HG03457 (cell line): ENCODE results near the gene SARDH.

ENCODE experiments used
- ATAC-seq: cut with Tn5 transposase; IDR thresholded peaks from one replicate; pipeline ENCODE4 v1.9.1; 2021; ENCODE audit warnings: moderate number of reproducible peaks; ENCODE audit not compliant: unreplicated experiment

Gene SARDH

DNA sequence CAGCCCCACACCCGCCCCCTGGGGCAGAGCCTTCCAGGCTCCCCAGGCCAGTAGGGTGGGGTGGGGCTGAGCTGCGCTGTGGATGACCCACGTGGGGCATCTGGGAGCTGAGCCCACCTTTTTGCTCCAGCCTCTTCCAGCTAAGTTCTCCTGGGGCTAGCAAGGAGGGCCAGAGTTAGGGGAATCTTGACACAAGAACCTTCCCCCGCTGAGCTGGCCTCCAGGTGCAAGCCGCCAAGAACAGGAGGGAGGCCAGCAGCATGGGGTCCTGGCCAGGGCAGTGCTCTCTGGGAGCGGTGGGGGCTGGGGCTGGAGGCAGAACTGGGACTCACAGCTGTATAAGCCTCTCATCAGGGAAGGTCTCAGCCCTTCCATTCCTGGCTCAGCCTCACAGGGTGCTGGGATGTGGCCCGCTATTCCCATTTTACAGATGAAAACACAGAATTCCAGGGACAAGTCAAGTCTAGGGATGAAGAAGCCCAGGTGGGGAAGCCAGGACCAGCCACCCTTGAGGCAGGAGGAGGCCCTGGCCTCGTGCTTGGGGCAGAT is 21.5 kb downstream of the SARDH start:
- no peak for ATAC-seq

DNA sequence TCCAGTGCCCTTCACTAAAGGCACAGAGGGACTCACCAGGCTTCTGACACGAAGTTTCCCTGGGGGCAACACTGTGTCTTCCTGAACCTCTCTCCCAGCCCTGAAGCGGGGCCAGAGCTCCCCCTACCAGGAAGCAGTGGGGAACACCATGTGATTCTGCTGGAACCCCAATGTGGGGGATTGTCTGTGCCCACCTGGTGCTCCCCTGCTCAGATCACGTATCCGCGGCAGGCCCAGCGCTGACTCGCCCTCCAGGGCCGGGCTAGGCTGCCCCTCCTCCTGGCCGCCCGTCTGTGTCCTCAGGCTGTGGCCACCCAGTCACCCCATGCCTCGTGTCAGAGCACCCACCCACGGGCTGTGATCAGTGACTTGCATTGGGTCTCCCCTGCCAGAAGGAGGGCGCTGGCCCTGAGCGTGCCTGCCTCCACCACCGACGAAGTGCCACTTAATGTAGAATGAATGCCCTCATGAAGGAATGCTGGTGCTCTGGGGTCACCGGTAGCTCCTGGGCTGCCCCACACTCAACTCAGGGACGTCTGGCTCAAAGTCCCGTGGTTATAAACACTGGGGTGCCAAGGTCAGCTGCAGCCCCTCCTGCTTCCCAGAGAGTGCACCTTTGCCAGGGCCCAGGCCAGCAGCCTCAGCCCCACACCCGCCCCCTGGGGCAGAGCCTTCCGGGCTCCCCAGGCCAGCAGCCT is 22.1 kb downstream of the SARDH start:
- ATAC-seq, result no peak

GRCh38 chr9:133715295-133715865 is 22.8 kb downstream of the SARDH start:
- no peak for ATAC-seq

- ATAC-seq, result no peak
Observed at GRCh38 chr9:133714606-133715294, 23.4 kb downstream of the SARDH start.

GRCh38 chr9:133713960-133714495 is 24.1 kb downstream of the SARDH start:
- ATAC-seq, result no peak

DNA sequence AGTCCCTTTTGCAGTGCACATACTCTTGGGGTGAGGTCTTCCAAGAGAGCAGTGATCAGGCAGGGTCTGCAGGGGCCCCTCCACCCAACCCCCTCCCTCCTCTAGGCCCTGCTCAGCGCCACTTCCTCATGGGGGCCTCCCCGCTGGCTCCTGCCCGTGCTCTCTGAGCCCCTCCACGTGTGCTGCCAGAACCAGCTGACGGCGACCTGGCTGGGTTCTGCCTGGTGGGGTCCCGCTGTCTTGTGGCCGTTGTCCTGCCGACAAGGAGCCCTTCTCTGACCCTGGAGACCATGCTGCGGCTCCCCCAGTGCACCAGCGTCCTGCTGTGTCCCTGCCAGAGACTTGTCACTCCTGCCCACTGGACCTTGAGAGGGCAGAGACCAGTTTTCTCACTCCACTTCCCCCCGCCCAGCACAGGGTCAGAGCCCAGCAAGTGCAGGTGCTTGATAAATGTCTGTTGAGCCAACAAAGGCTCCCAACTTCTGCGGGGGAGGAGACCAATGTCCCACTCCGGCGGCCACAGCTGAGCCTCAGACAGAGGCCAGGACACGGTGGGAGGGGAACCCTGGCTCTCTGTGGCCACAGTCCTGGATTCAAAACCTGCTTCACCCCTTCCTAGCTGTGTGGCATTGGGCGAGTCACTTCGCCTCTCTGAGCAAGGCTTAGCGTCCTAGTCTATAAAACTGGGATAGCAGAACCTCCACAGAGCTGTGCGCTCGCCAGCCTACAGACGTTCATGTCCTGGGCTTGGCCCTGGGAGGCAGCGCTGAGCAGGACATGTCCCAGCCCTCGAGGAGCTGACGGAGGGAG is 24.8 kb downstream of the SARDH start:
- ATAC-seq, result no peak

GRCh38 chr9:133712221-133713100 is 25.7 kb downstream of the SARDH start:
- no peak for ATAC-seq

- no peak for ATAC-seq
Observed at GRCh38 chr9:133711428-133712220, 26.5 kb downstream of the SARDH start.

GRCh38 chr9:133710661-133711427 is 27.3 kb downstream of the SARDH start:
- no peak for ATAC-seq

- no peak for ATAC-seq
Observed at GRCh38 chr9:133709691-133710571, 28.2 kb downstream of the SARDH start.

DNA sequence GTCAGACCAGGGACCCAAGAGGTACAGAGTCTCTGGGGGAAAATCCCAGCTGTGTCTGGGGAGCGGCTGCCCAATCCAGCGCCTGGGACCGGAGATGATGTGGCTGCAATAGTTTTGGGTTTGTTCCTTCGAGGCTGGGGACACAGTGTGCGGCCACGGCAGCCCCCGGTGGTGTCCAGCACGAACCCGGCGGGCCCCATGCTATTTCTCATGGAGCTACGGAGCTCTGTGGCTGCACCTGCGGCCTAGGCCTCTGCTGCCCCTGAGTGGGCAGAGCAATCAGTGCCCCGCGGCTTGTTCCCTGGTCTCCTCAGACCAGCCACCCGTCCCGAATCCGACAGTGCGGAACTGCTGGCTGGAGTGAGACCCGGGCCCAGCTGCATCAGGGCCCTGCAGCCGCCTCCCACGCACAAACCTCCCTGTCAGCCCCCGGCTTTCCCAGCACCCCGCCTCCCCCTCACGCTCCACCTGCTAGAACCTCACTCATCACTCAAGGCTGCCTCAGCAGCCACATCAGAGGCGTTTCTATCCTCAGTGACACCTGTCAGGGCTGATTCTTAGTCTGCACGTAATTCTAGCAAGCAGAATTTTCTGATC is 29.0 kb downstream of the SARDH start:
- no peak for ATAC-seq

DNA sequence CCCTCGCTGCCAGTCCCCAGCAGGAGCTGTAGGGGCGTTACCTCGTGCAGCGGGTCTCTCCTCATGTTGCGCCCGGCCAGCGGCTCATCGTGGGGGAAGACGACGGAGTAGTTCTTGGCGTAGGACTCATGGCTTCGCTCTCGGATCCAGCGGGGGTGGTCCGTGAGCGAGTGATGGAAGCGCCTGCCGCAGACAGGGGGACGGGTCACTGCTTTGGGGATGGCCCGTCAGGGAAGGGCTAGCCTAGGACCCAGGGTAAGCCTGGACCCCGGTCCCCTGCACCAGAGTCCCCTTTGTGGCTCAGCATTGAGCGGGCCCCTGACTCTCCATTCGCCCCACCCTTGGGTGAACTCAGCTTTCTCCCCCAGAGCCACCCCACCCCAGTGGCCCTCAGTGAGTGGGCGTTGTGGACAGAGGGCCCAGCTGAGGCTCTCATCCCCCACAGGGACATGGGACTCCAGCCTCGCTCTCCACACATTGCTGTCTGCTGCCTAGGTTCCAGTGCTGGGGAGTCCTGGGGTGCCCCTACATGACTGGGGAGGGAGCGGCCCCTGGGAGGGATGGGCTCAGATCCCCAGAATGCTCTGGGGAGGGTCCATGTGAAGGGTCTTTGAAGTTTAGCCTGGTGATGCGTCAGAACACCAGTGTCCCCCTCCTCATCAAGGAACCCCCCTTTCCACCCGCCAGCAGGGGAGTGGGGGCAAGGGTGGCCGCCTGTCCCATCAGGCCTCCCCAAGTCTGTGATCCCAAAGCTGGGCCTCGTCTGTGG is 29.7 kb downstream of the SARDH start:
- no peak for ATAC-seq

- no peak for ATAC-seq
Observed at GRCh38 chr9:133707763-133708245, 30.3 kb downstream of the SARDH start.

- ATAC-seq, result no peak
Observed at GRCh38 chr9:133707065-133707762, 30.9 kb downstream of the SARDH start.

DNA sequence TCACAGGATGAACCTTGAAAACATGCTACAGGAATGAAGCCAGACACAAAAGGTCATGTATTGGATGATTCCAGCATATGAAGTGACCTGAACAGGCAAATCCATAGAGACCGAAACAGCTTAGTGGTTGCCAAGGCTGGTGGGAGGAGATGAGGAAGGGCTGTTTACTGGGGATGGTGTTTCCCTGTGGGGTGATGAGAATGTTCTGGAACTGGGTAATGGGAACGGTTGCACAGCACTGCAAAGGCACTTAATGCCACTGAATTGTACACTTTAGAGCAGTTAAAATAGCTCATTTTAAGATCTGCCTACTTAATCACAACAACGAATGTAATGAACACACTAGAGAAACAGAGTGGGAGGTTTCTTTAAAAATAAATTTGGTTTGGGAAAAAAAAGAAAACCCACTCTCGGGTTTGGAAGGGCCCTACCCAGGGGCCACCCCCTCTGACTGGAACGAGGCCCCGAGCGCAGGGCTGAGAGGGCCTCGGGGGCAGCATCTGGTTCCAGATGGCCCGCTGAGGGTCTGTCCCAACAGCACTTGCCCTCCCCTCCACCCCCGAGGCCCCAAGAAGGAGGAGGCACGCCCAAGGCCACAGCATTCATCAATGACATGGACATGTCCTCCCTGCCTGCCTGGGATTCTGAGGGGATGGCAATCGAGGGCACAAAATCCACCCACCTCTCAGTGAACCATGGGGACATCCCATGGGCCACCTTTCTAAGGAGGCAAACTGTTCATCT is 31.7 kb downstream of the SARDH start:
- no peak for ATAC-seq
